IMR-90 (cell line): ENCODE measurements around the gene MARCHF3. TPM values are rescaled to one million over a fixed set of nuclear protein-coding genes. Genes with fewer than 3 reads are reported as not detected.
"Not testable (repeated sequence)": the region's sequence is repeated elsewhere in the genome, so short reads cannot be mapped to it uniquely, and the experiment has no call there.

Experiments
- ATAC-seq: fragments of 200-7000 bp; cut with Tn5 transposase; 2 replicates; pipeline ENCODE4 v1.9.1; 2020; ENCODE audit warnings: low read depth, mild to moderate bottlenecking, moderate library complexity
- BruUV-seq: library from RNA; stranded (reverse); fragments of 400-500 nt; replicated peaks from 2 replicates; lab custom pipeline; 2021; lab: Mats Ljungman, UMichigan
- CTCF ChIA-PET: fragments of 300-600 bp; formaldehyde crosslinking; extraction: SDS; loops from one replicate; lab custom pipeline; 2021; ENCODE audit warnings: antibody characterized with exemption; lab: Yijun Ruan, JAX
- POLR2A ChIA-PET: fragments of 300-600 bp; sonication (Branson Sonifier 250); formaldehyde crosslinking; loops from one replicate; lab custom pipeline; 2022; ENCODE audit warnings: antibody characterized with exemption; ENCODE audit not compliant: unreplicated experiment; lab: Charles Lee
- DNase-seq: peaks from one replicate; pipeline ENCODE4 v3.0.0; 2013
- H2AFZ ChIP-seq: replicated peaks from 2 replicates; pipeline ENCODE3; 2013; ENCODE audit warnings: low read length, mild to moderate bottlenecking; ENCODE audit not compliant: poor library complexity
- H2AK5ac ChIP-seq: 2 replicates; pipeline ENCODE4 v1.6.1; 2013; ENCODE audit warnings: low read depth, low read length, inconsistent platforms
- H2AK9ac ChIP-seq: replicated peaks from 2 replicates; pipeline ENCODE3; 2013; ENCODE audit warnings: mild to moderate bottlenecking, low read depth, low read length, moderate library complexity; ENCODE audit not compliant: poor library complexity
- H2BK120ac ChIP-seq: 2 replicates; pipeline ENCODE4 v1.6.1; 2013; ENCODE audit warnings: low read depth, low read length, inconsistent platforms
- H2BK15ac ChIP-seq: 3 replicates; pipeline ENCODE4 v1.6.1; 2013; ENCODE audit warnings: low read depth, low read length, inconsistent platforms
- H2BK20ac ChIP-seq: 2 replicates; pipeline ENCODE4 v1.6.1; 2013; ENCODE audit warnings: low read depth, mild to moderate bottlenecking, inconsistent platforms, low read length, moderate library complexity
- H2BK5ac ChIP-seq: 2 replicates; pipeline ENCODE4 v1.6.1; 2013; ENCODE audit warnings: mild to moderate bottlenecking, low read depth, low read length, inconsistent platforms; ENCODE audit not compliant: poor library complexity, severe bottlenecking
- H3K14ac ChIP-seq: replicated peaks from 2 replicates; pipeline ENCODE4 v1.6.1; 2013; ENCODE audit warnings: low read depth, low read length, inconsistent platforms
- H3K18ac ChIP-seq: 2 replicates; pipeline ENCODE4 v1.6.1; 2013; ENCODE audit warnings: low read depth, low read length, control low read depth
- H3K23ac ChIP-seq: 2 replicates; pipeline ENCODE4 v1.6.1; 2013; ENCODE audit warnings: low read depth, low read length, inconsistent platforms
- H3K27ac ChIP-seq: 2 replicates; pipeline ENCODE4 v1.5.1; 2013; ENCODE audit warnings: mild to moderate bottlenecking, control low read depth, low read length; ENCODE audit not compliant: insufficient read depth
- H3K27me3 ChIP-seq: 2 replicates; pipeline ENCODE4 v1.6.1; 2013; ENCODE audit warnings: low read length; ENCODE audit not compliant: control insufficient read depth, insufficient read depth
- H3K36me3 ChIP-seq: 2 replicates; pipeline ENCODE4 v1.6.1; 2013; ENCODE audit warnings: low read length, mixed read lengths; ENCODE audit not compliant: control insufficient read depth, insufficient read depth
- H3K4ac ChIP-seq: 2 replicates; pipeline ENCODE4 v1.6.1; 2013; ENCODE audit warnings: low read depth, low read length, inconsistent platforms
- H3K4me1 ChIP-seq: 2 replicates; pipeline ENCODE4 v1.6.1; 2013; ENCODE audit warnings: low read length, mixed read lengths; ENCODE audit not compliant: control insufficient read depth, insufficient read depth
- H3K4me2 ChIP-seq: 2 replicates; pipeline ENCODE4 v1.6.1; 2013; ENCODE audit warnings: low read depth, mild to moderate bottlenecking, control low read depth, low read length, moderate library complexity
- H3K4me3 ChIP-seq: 2 replicates; pipeline ENCODE4 v1.5.1; 2013; ENCODE audit warnings: low read depth, mild to moderate bottlenecking, control low read depth, low read length, moderate library complexity; ENCODE audit not compliant: insufficient read depth
- H3K56ac ChIP-seq: 2 replicates; pipeline ENCODE4 v1.6.1; 2013; ENCODE audit warnings: low read length, inconsistent platforms; ENCODE audit not compliant: insufficient read depth; ENCODE audit errors: extremely low read depth
- H3K79me1 ChIP-seq, 2 experiments: 2 replicates each; pipeline ENCODE4 v1.6.1; 2013; ENCODE audit warnings: low read length in 2 of 2, inconsistent platforms in 1 of 2, low read depth in 1 of 2
- H3K9ac ChIP-seq: 2 replicates; pipeline ENCODE4 v1.6.1; 2013; ENCODE audit warnings: low read depth, low read length, control low read depth
- H3K9me1 ChIP-seq: 2 replicates; pipeline ENCODE4 v1.6.1; 2013; ENCODE audit warnings: low read length, inconsistent platforms; ENCODE audit not compliant: insufficient read depth
- H3K9me3 ChIP-seq: 2 replicates; pipeline ENCODE4 v1.6.1; 2013; ENCODE audit warnings: low read length; ENCODE audit not compliant: control insufficient read depth, insufficient read depth
- H4K20me1 ChIP-seq: 2 replicates; pipeline ENCODE4 v1.6.1; 2013; ENCODE audit warnings: low read length, inconsistent platforms; ENCODE audit not compliant: insufficient read depth
- H4K5ac ChIP-seq: 2 replicates; pipeline ENCODE4 v1.6.1; 2013; ENCODE audit warnings: mild to moderate bottlenecking, low read depth, low read length, control low read depth
- H4K8ac ChIP-seq, 2 experiments: 2 replicates each; pipeline ENCODE4 v1.6.1; 2013; ENCODE audit warnings: low read depth in 2 of 2, low read length in 2 of 2, control low read depth in 1 of 2, inconsistent platforms in 1 of 2
- H4K91ac ChIP-seq: 2 replicates; pipeline ENCODE4 v1.6.1; 2013; ENCODE audit warnings: low read depth, low read length, inconsistent platforms; ENCODE audit not compliant: insufficient read depth
- BHLHE40 ChIP-seq: fragments of 150-350 bp; IDR thresholded peaks from 2 replicates; pipeline ENCODE4 v1.6.1; 2016; ENCODE audit warnings: mild to moderate bottlenecking, low read depth, low read length
- FOS ChIP-seq: fragments of 150-350 bp; IDR thresholded peaks from 2 replicates; pipeline ENCODE4 v1.6.1; 2016; ENCODE audit warnings: low read depth, low read length
- MXI1 ChIP-seq: IDR thresholded peaks from 2 replicates; pipeline ENCODE4 v1.6.1; 2012; ENCODE audit warnings: low read depth, mild to moderate bottlenecking, low read length, moderate library complexity, borderline replicate concordance
- USF2 ChIP-seq: fragments of 150-350 bp; IDR thresholded peaks from 2 replicates; pipeline ENCODE4 v1.6.1; 2017; ENCODE audit warnings: mild to moderate bottlenecking, antibody characterized with exemption, low read length, low read depth
- WGBS, 2 experiments: methylation state at CpG; one replicate each; pipeline versions ENCODE4 v1.1.5 to v1.1.7; 2013; ENCODE audit warnings: missing lambda C conversion rate in 2 of 2; ENCODE audit not compliant: insufficient read length in 1 of 2; ENCODE audit errors: extremely low coverage in 2 of 2; 5-methylcytosine and 5-hydroxymethylcytosine counted together
- dilution Hi-C: fragments of 300-500 bp; cut with HindIII; formaldehyde crosslinking; loops from one replicate; pipeline ENCODE4 v1.14.3; 2018; ENCODE audit warnings: low sequenced_read_pairs; ENCODE audit not compliant: unreplicated experiment
- in situ Hi-C: fragments of 300-500 bp; cut with MboI; formaldehyde crosslinking; loops from 3 replicates; pipeline ENCODE4 v1.14.3; 2019; ENCODE audit warnings: low sequenced_read_pairs, inconsistent platforms, mixed read lengths
- intact Hi-C: fragments of 100-400 bp; cut with micrococcal nuclease; formaldehyde crosslinking; loops from 2 replicates; pipeline ENCODE4 v1.10.0; 2022
- polyA plus RNA-seq, 3 experiments: library from polyadenylated mRNA; depleted of rRNA; stranded (reverse); fragments of >200 nt; gene quantifications; 2 replicates each; pipeline ENCODE4 v1.2.3, GENCODE V29; 2012; ENCODE audit warnings: low replicate concordance in 1 of 3
- total RNA-seq: library from RNA; depleted of rRNA; stranded (reverse); fragments of >200 nt; gene quantifications from 2 replicates; pipeline ENCODE4 v1.2.3, GENCODE V29; 2012

Gene MARCHF3
- total and polyA plus RNA-seq, 2 of the 4 experiments (the other 2 are of a cell fraction), result 11.2 to 18.8 TPM

GRCh38 chr5:126896170-126896702, 134.1 kb downstream of the MARCHF3 start:
- no peak overlapping the region for H2BK15ac ChIP-seq
- no TSS peak for BruUV-seq
- intact Hi-C loops, result no loop called here
- H3K14ac ChIP-seq, result no peak overlapping the region
- no peaks in the 10 kb centered on the region for H3K9me3 ChIP-seq
- H3K9me1 ChIP-seq, result no peaks in the 10 kb centered on the region
- no peak overlapping the region for H4K8ac ChIP-seq
- no peaks in the 10 kb centered on the region for H4K20me1 ChIP-seq
- WGBS, 2 experiments, result no CpG with 5 or more reads among the region's 9 CpGs
- ChIA-PET POLR2A (no interaction called here), CTCF (no interaction called here)
- H3K79me1 ChIP-seq, result no peaks in the 10 kb centered on the region
- in situ Hi-C loops, result no loop called here
- DNase-seq, result no peak
- 0 out of 2 replicates have a peak, but pooled peaks cover 2% of the 10 kb centered on the region for H3K4me1 ChIP-seq
- H2AFZ ChIP-seq, result no peak overlapping the region
- no peak overlapping the region; the same call in 1 of the 2 replicates for H2AK5ac ChIP-seq
- dilution Hi-C loops, result no loop called here
- H3K27ac ChIP-seq, result no peak overlapping the region
- no peaks in the 10 kb centered on the region for H3K36me3 ChIP-seq
- no peak overlapping the region for H3K56ac ChIP-seq
- H2BK5ac ChIP-seq, result no peak overlapping the region
- no peak overlapping the region for H3K4ac ChIP-seq
- H3K23ac ChIP-seq, result no peak overlapping the region
- H2BK120ac ChIP-seq, result no peak overlapping the region
- H2BK20ac ChIP-seq, result no peak overlapping the region
- H4K5ac ChIP-seq, result no peak overlapping the region
- no peaks in the 10 kb centered on the region for H3K27me3 ChIP-seq
- H3K9ac ChIP-seq, result no peak overlapping the region
- H4K91ac ChIP-seq, result no peak overlapping the region
- no peak overlapping the region for H3K18ac ChIP-seq
- H3K4me2 ChIP-seq, result no peak overlapping the region
- TF ChIP-seq FOS (no peak), MXI1 (no peak), USF2 (no peak), BHLHE40 (no peak)
- no peak overlapping the region for H3K4me3 ChIP-seq
- no peak for ATAC-seq
- no peak overlapping the region for H2AK9ac ChIP-seq

- in situ Hi-C loops, CTCF ChIA-PET, H3K9me3 ChIP-seq, H3K56ac ChIP-seq, H3K9ac ChIP-seq, ATAC-seq, intact Hi-C loops, H3K4me2 ChIP-seq, H2BK20ac ChIP-seq, H4K91ac ChIP-seq, H2BK120ac ChIP-seq, POLR2A ChIA-PET, BruUV-seq, H3K9me1 ChIP-seq, H3K14ac ChIP-seq, H4K5ac ChIP-seq, H3K27me3 ChIP-seq, H4K8ac ChIP-seq, DNase-seq, H2AFZ ChIP-seq, H3K4ac ChIP-seq, H3K79me1 ChIP-seq, H3K18ac ChIP-seq, dilution Hi-C loops, H3K4me3 ChIP-seq, H2BK5ac ChIP-seq, H4K20me1 ChIP-seq, H2BK15ac ChIP-seq, H3K27ac ChIP-seq, H2AK5ac ChIP-seq, H2AK9ac ChIP-seq, H3K36me3 ChIP-seq, H3K4me1 ChIP-seq, H3K23ac ChIP-seq: not testable (repeated sequence)
- 80% methylated on average over 13 of the region's 14 CpGs; no CpG with 5 or more reads in 1 of the 2 experiments for WGBS, 2 experiments
Measured at GRCh38 chr5:126895712-126896111, 134.6 kb downstream of the MARCHF3 start.
